ENCODE measurements around the gene SIPA1L2.
A peak's percentile ranks its signal among the peaks of the same experiment; 100 is the strongest.

Gene SIPA1L2

GRCh38 chr1:232627171-232627570 is 2.8 kb downstream of the SIPA1L2 start:
- no peak for TF ChIP-seq CTCF (IDR thresholded peaks at IDR 0.05; ENCODE audit: low read depth, low read length)
- in situ Hi-C loops (cut with HindIII; ENCODE audit: low sequenced_read_pairs): no loop called here
- H3K4me3 ChIP-seq (ENCODE audit: low read depth, low read length): no peak overlapping the region
- DNase-seq (ENCODE audit: low read depth, low spot score): no peak

- DNase-seq (ENCODE audit: low read depth, low spot score): no peak
- no peak for TF ChIP-seq CTCF (IDR thresholded peaks at IDR 0.05; ENCODE audit: low read depth, low read length)
- in situ Hi-C loops (cut with HindIII; ENCODE audit: low sequenced_read_pairs): no loop called here
- no peak overlapping the region for H3K4me3 ChIP-seq (ENCODE audit: low read depth, low read length)
These were observed 3.5 kb downstream of the SIPA1L2 start for GRCh38 chr1:232626452-232626851.

GRCh38 chr1:232625319-232625868 is 4.5 kb downstream of the SIPA1L2 start:
- in situ Hi-C loops (cut with HindIII; ENCODE audit: low sequenced_read_pairs): no loop called here
- no peak for TF ChIP-seq CTCF (IDR thresholded peaks at IDR 0.05; ENCODE audit: low read depth, low read length)
- H3K4me3 ChIP-seq (ENCODE audit: low read depth, low read length): no peak overlapping the region
- no peak for DNase-seq (ENCODE audit: low read depth, low spot score)

GRCh38 chr1:232624546-232625281 is 5.2 kb downstream of the SIPA1L2 start:
- no peak overlapping the region for H3K4me3 ChIP-seq (ENCODE audit: low read depth, low read length)
- in situ Hi-C loops (cut with HindIII; ENCODE audit: low sequenced_read_pairs): no loop called here
- no peak for DNase-seq (ENCODE audit: low read depth, low spot score)
- no peak for TF ChIP-seq CTCF (IDR thresholded peaks at IDR 0.05; ENCODE audit: low read depth, low read length)

GRCh38 chr1:232622981-232623380 is 7.0 kb downstream of the SIPA1L2 start:
- DNase-seq (ENCODE audit: low read depth, low spot score): peak; percentile 47
- no peak overlapping the region for H3K4me3 ChIP-seq (ENCODE audit: low read depth, low read length)
- TF ChIP-seq CTCF (IDR thresholded peaks at IDR 0.05; ENCODE audit: low read depth, low read length): no peak
- in situ Hi-C loops (cut with HindIII; ENCODE audit: low sequenced_read_pairs): no loop called here

GRCh38 chr1:232622378-232622777 is 7.6 kb downstream of the SIPA1L2 start:
- in situ Hi-C loops (cut with HindIII; ENCODE audit: low sequenced_read_pairs): no loop called here
- no peak overlapping the region for H3K4me3 ChIP-seq (ENCODE audit: low read depth, low read length)
- no peak for DNase-seq (ENCODE audit: low read depth, low spot score)
- no peak for TF ChIP-seq CTCF (IDR thresholded peaks at IDR 0.05; ENCODE audit: low read depth, low read length)

Data from astrocyte of the spinal cord (primary cell).